ENCODE measurements around the gene TMEM178B. TPM values are rescaled to one million over a fixed set of nuclear protein-coding genes. Genes with fewer than 3 reads are reported as not detected.

The TMEM178B gene
- total and polyA plus RNA-seq, 9 of the 15 experiments (the other 6 are each of a cell fraction or from before 2014, with no cell fraction given), result under 0.01 to 0.03 (median 0.01) TPM; not detected in 5

GRCh38 chr7:141409219-141409618 lies 335.4 kb downstream of the TMEM178B start (continued):
- TF ChIP-seq, protein P1, sequence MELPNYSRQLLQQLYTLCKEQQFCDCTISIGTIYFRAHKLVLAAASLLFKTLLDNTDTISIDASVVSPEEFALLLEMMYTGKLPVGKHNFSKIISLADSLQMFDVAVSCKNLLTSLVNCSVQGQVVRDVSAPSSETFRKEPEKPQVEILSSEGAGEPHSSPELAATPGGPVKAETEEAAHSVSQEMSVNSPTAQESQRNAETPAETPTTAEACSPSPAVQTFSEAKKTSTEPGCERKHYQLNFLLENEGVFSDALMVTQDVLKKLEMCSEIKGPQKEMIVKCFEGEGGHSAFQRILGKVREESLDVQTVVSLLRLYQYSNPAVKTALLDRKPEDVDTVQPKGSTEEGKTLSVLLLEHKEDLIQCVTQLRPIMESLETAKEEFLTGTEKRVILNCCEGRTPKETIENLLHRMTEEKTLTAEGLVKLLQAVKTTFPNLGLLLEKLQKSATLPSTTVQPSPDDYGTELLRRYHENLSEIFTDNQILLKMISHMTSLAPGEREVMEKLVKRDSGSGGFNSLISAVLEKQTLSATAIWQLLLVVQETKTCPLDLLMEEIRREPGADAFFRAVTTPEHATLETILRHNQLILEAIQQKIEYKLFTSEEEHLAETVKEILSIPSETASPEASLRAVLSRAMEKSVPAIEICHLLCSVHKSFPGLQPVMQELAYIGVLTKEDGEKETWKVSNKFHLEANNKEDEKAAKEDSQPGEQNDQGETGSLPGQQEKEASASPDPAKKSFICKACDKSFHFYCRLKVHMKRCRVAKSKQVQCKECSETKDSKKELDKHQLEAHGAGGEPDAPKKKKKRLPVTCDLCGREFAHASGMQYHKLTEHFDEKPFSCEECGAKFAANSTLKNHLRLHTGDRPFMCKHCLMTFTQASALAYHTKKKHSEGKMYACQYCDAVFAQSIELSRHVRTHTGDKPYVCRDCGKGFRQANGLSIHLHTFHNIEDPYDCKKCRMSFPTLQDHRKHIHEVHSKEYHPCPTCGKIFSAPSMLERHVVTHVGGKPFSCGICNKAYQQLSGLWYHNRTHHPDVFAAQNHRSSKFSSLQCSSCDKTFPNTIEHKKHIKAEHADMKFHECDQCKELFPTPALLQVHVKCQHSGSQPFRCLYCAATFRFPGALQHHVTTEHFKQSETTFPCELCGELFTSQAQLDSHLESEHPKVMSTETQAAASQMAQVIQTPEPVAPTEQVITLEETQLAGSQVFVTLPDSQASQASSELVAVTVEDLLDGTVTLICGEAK (IDR thresholded peaks at IDR 0.05), result no peak
- TF ChIP-seq, protein P1 (CRISPR knock-in tag; IDR thresholded peaks at IDR 0.05), result no peak
- TF ChIP-seq SMAD3 (CRISPR knock-in tag; conservative IDR thresholded peaks at IDR 0.05), result no peak
